COLO668 (cell line): ENCODE measurements around the gene MYBPC2.

Experiments
- DNase-seq: peaks from one replicate; lab custom pipeline; 2025; ENCODE audit not compliant: unreplicated experiment; lab: John Stamatoyannopoulos, UW

Gene MYBPC2

GRCh38 chr19:50478901-50479715, 46.4 kb downstream of the MYBPC2 start:
- peak; percentile 5 for DNase-seq

DNA sequence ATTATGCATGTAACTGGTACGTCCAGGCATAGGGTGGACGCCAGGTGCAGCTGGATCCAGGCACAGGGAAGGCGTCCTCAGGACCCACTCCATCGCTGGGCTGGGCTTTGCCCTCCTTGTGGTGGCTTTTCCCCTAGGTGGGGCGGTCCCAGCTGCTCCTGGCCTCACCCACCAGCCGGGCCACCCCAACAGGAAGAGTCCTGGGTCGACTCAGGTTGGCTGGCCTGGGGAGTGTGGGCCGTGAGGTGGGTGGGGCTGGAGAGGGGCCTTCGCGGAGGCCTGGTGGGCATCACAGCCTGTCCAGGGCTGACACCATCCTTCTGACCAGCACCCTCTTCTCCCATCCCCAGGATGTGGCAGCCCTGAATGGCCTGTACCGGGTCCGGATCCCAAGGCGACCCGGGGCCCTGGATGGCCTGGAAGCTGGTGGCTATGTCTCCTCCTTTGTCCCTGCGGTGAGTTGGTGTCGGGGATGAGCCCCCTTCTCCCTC, 47.1 kb downstream of the MYBPC2 start:
- no peak for DNase-seq

DNA sequence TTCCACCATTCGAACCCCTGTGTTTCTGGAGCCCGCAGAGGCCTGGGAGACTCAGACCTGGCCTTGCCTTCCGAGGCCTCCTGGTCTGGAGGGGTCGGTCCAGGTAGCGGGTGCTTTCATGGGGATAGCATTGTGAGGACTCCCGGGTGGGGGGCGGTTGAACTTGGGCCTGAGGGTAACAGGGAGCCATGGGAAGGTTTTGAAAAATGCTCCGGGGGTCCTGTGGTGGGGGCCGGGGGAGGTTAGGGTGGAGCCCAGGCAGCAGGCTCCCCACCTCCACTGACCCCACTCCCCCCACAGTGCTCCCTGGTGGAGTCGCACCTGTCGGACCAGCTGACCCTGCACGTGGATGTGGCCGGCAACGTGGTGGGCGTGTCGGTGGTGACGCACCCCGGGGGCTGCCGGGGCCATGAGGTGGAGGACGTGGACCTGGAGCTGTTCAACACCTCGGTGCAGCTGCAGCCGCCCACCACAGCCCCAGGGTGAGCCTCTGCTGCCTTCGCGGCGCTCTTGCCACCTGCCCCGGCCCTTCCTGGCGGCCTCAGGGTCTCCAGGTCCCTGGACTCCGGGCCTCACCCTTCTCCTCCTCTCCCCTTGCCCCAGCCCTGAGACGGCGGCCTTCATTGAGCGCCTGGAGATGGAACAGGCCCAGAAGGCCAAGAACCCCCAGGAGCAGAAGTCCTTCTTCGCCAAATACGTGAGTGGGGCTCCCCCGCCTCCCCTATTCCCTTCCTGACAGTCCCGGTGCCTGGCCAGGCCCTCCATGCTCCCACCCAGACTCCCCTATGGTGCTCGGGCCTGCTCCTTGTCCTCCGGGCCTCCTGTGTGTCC, 47.8 kb downstream of the MYBPC2 start:
- DNase-seq: no peak

DNA sequence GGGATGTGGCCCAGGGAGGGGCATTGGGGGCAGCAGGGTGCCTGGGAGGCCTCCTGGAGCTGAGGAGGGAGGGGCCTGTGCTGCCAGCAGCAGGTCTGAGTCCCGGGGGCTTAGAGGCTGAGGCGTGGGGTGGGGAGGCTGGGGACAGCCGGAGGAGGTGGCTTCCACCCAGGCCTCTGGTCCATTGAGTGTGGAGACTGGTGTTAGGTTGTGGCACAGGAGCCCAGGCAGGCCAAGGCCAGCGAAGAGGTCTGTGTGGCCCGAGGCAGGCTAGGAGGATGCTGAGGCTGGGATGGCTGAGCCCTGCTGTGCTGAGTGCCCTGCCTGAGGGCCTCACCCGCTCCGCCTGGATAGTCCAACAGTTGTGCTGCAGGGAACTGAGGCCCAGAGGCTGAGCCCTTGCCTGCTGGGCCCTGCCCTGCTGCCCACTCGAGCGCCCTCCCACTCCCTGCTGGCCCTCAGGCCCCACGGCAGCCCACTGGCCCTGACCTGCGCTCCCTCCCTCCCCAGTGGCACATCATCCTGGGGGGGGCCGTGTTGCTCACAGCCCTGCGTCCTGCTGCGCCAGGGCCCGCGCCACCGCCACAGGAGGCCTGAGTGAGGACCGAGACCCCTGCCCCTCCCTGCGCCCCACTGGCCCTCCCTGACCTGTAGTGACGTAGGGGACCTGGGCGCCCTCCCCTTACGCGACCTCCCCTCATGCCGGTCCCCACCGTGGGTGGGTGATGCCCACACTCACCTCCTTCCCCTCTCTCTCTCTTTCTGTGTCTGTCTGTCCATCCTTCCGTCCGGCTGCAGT, 48.9 kb downstream of the MYBPC2 start:
- DNase-seq: no peak

DNA sequence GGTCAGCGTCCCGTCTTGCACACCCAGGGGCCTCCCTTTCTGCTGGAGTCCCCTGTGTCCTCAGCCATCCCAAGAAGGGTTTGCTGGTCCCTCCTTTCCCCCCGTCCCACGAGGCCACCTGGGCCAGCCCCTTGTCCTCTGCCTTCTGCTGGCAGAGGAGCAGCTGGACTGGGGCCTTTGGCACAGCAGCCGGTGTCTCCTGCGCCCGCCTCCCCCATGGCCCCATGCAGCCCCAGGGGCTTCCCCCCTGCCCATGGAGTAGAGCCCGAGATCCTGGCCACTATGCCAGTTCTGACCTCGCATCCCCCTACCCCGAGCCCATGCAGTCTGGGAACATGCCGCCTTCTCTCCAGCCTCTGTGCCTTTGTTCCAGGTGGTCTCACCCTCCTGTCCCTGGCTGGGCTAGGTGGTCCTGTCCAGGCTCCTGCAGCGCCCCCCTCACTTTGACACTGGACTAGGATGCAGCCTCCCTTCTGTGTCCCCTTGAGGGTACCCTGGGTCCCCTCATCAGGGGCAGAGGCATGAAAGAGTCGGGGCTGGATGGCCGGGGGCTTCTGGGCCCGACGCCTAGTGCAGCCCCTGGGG, 49.7 kb downstream of the MYBPC2 start:
- no peak for DNase-seq

DNA sequence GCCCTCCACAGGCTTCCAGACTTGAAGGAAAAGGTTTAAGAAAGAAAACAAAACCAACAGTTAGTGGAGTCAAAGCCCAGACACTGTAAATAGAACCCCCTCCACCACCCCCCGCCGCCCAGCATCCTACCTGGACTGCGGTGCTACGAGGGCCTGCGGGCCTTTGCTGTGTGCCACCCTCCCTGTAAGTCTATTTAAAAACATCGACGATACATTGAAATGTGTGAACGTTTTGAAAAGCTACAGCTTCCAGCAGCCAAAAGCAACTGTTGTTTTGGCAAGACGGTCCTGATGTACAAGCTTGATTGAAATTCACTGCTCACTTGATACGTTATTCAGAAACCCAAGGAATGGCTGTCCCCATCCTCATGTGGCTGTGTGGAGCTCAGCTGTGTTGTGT, 50.2 kb downstream of the MYBPC2 start:
- DNase-seq: no peak

GRCh38 chr19:50485284-50485955, 52.7 kb downstream of the MYBPC2 start:
- DNase-seq: no peak

DNA sequence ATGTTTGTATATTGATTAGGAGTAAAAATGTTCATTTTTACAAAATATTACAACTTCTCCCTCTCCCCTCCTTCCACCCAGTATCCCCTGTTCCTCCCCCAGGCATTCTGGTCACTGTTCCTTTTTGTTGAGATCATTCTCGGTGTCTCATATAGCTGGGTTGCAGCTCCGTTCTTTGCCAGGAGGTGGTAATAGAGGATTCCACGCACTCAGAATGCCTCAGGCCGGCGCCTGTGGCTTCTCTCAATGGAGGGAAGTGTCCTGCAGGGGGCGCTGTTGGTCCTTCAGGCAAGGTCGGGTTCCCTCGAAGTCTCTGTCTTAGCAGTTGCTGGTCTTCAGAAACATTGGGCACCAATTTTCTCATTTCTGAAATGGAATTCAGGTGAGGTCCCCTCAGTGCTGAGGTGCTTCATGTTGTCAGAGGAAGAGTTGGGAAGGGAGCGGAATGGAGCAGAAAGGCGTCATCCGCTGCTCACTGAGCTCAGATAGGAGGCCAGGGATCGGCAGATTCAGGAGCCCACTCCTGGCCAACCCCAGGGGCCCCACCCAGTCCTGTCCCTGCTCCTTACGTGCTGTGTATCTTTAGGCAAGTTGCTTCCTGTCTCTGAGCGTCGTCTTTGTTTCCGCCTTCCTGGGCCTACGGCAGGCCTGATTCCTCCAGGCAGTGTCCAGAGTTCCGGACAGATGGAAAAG, 54.3 kb downstream of the MYBPC2 start:
- peak; percentile 72 for DNase-seq

- no peak for DNase-seq
Measured at GRCh38 chr19:50488389-50489194, 55.9 kb downstream of the MYBPC2 start.

- no peak for DNase-seq
Measured at GRCh38 chr19:50489461-50490011, 56.8 kb downstream of the MYBPC2 start.

GRCh38 chr19:50490411-50490811, 57.7 kb downstream of the MYBPC2 start:
- DNase-seq: no peak

DNA sequence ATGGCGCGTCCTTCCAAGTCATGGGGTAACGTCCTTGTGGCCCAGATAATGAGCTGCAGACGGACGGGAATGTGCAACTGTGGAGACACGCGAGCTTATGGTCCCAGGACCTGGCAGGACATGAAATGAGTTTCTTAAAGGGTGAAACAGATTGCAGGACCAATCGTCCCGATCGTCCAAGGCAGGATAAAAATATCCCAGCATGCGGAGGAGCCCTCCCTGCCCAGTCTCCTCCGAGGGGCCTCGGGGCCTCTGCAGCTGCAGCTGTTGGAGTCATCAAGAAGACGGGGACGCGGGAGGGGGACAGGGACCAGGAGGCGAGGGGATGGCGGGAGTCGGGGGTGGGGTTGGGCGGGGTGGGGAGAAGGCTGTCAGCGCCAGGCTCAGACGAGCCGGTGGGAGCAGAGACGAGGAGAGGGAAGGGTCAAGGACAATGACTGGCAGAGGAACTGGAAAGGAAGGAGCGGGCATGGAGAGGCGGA, 58.3 kb downstream of the MYBPC2 start:
- no peak for DNase-seq

DNA sequence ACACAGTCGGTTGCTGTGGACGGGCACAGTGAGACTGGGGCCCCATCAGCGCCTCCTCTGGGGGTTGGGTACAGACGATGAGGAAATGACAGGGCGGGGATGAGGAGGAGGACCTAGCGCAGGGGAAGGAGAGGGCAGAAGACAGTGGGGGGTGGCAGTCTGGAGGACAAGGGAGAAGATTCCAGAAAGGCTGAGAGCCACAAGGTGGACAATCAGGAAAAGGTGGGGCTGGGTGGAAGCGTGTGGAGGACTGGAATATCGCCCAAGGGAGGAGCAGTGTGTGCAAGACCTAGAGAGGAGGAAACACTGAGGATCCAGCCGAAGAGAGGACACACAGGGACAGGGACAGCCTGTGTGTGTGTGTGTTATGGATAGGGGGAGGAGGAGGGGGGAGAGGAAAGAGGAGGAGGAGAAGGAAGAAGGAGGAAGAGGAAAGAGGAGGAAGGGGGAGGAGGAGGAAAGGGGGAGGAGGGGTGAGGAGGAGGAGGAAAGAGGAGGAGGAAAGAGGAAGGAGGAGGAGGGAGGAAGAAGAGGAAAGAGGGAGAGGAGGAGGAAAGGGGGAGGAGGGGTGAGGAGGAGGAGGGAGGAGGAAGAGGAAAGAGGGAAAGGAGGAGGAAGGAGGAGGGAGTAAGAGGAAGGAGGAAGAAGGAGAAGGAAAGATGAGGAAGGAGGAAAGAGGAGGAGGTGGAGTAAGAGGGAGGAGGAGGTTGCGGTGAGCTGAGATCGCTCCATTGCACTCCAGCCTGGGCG, 59.8 kb downstream of the MYBPC2 start:
- DNase-seq: no peak

DNA sequence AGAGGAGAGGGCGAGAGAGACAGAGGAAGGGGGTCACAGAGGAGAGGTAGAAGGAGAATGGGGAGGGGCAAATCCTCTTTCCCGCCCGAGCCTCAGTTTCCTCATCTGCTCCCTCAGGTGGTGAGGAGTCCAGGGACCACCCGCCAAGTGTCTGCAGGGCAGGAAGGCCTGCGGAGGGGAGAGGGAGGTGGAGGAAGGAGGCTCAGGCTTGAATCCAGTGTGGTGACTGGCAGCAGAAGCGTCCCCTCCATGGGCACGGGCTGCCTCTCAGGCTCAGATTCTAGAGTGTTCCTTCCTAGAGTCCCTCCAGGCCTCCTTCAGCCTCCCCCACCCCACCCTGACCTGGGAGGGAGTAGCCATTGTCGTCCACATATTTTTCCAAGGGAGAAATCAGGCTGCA, 60.5 kb downstream of the MYBPC2 start:
- no peak for DNase-seq

GRCh38 chr19:50494186-50495019, 61.7 kb downstream of the MYBPC2 start:
- DNase-seq: no peak

DNA sequence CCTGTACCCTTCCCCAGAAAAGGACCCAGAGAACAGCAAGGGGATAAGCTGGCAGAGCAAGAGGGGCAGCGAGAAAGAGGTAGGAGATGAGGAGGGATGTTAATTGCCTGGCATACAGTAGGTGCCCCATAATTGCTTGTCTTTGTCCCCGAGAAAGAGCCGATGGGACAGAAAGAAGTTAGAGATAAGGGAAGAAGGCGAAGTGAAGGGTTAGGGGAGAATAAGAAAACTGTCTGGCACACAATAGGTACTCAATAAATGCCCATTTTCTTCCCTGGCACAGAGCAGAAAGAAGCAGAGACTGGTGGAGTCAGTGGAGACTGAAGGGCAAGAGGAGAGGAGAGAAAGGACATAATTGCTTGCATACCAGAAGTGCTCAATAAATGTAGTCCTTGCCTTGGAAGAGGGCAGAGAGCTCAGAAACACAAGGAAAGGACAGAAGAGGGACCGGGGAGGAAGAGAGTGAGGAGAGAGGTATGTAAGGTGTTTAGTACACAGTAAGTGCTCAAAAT, 62.4 kb downstream of the MYBPC2 start:
- DNase-seq: no peak
